EL (cell line): Measurements from ENCODE around the gene FBXO5.

Experiments used
- DNase-seq: peaks from one replicate; pipeline ENCODE4 v3.0.0-alpha.2; 2016

The FBXO5 gene

GRCh38 chr6:152948150-152948768 is 34.6 kb downstream of the FBXO5 start:
- DNase-seq, result peak; percentile 48

DNA sequence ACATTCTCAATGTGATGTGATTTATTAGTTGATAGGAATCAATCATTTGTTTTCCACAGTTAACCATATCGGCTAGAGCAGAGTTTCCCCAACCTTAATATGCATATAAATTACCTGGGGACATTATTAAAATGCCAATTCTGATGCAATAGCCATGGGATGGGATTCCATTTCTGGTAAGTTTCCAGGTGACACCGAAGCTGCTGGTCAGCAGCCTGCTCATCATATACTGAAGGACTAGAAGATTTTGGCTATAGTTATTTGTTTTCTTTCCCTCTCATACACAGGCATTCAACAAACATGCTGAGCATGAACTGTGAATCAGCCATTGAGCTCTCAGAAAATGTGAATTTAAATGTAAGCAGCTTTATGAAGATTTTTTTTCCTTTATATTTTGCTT is 35.8 kb downstream of the FBXO5 start:
- DNase-seq, result no peak

GRCh38 chr6:152946484-152946883 is 36.4 kb downstream of the FBXO5 start:
- no peak for DNase-seq

DNA sequence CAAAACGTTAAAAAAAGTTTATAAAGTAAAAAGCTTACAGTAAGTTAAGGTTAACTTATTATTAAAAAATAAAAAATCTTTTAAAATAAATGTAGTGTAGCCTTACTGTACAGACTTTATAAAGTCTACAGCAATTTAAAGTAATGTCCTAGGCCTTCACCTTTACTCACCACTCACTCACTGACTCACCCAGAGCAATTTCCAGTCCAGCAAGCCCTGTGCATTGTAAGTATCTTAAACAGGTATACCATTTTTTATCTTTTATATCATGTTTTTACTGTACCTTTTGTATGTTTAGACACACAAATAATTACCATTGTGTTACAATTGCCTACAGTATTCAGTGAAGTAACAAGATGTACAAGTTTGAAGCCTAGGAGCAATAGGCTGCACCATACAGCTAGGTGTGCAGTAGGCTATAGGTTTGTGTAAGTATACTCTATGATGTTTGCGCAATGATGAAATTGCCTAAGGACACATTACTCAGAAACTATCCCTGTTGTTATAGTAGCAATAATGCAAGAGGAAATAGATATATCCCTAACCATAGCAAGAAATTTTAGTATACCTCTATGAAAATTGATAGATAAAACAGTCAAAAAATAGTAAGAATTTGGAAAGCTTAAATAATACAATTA is 39.5 kb downstream of the FBXO5 start:
- no peak for DNase-seq

DNA sequence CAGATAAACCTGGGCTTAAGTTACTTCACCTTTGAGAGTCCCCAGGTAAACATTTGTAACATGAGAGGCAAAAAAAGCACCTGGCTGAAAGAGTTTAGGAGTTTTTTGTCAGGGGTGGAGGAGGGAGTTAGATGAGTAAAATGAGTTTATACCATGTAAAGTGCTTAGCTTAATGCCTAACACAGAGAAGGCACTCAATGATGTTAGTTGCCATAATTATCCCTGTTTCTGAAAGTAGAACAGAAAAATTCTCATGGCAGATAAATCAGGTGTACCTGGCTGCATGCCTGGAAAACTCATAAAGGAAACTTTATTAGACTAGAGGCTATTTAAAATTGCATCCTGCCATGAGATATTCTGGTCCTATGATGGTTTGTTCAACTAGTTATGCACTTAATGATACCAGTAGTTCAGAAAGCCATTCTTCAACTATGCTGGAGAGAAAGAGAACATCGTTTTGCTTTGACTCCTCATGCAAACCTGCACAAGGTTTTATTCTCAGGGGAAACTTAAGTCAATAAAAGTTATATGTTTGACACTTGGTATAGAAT is 40.4 kb downstream of the FBXO5 start:
- no peak for DNase-seq

DNA sequence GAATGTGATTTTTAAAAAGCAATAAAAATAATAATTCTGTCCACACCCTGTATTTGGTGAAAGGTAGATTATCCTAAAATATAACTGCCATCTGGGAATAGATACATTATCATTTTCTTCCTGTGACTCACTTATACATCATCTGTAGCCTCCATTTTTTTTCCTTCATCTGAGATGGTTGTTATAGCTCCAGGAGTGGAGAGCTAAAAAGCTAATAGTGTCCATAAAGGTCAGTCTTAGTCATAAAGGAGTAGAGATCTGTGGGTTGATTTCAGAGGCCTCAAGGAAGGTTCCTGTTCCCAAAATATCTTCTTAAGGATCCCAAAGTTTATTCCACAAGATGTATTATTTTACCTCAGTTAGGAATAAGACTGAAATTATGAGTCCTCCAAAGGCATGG is 41.1 kb downstream of the FBXO5 start:
- no peak for DNase-seq

GRCh38 chr6:152932865-152933264 is 50.0 kb downstream of the FBXO5 start:
- no peak for DNase-seq

DNA sequence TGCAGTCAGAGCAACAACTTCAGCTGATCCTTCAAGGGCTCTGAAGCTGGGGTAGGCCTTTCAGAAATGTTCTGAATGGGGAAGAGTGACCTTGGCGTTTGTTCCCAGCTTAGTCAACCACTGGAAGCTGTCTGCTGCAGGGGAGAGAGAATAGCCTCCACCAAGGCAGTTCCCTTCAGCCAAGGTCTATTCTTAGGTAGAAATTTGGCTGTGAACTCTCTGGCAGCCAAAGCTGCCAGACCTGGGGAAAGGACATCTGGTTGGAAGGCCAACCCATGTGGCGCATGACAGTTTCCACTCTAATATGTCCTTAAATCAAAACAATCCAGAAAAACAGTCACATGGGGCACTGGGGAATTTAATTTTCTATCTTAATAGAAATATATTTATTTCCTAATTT is 60.1 kb downstream of the FBXO5 start:
- DNase-seq, result no peak
